H1 (cell line): ENCODE data around the gene CLEC14A. TPM values are rescaled to one million over a fixed set of nuclear protein-coding genes. Genes with fewer than 3 reads are reported as not detected.

Experiments used
- CTCF ChIA-PET: fragments of 300-600 bp; sonication (Branson Sonifier 250); formaldehyde crosslinking; loops from one replicate; lab custom pipeline; 2021; ENCODE audit not compliant: partially characterized antibody; lab: Charles Lee
- POLR2A ChIA-PET: fragments of 300-600 bp; sonication (Branson Sonifier 250); formaldehyde crosslinking; loops from one replicate; lab custom pipeline; 2021; ENCODE audit warnings: inconsistent platforms; ENCODE audit not compliant: partially characterized antibody; lab: Charles Lee
- DNase-seq, 2 experiments: peaks; one replicate each; pipeline versions ENCODE4 v3.0.0 to v3.0.0-alpha.2; 2010 to 2022; ENCODE audit warnings: low spot score in 2 of 2, low read depth in 1 of 2, mixed read lengths in 1 of 2
- FAIRE-seq: peaks from 2 replicates; lab custom pipeline; 2011; peaks lifted over from hg19 to GRCh38; lab: Jason Lieb, UNC
- H2AFZ ChIP-seq: 2 replicates; pipeline ENCODE4 v1.8.1; 2012; ENCODE audit warnings: low read length, inconsistent platforms
- H2AK5ac ChIP-seq: 2 replicates; pipeline ENCODE4 v1.6.1; 2013; ENCODE audit warnings: low read depth, low read length
- H2BK120ac ChIP-seq: replicated peaks from 2 replicates; pipeline ENCODE3; 2013; ENCODE audit warnings: low read depth, low read length, inconsistent platforms
- H2BK12ac ChIP-seq: 2 replicates; pipeline ENCODE4 v1.6.1; 2013; ENCODE audit warnings: low read depth, low read length
- H2BK15ac ChIP-seq: 2 replicates; pipeline ENCODE4 v1.6.1; 2013; ENCODE audit warnings: low read length
- H2BK20ac ChIP-seq: 2 replicates; pipeline ENCODE4 v1.6.1; 2013; ENCODE audit warnings: low read length
- H2BK5ac ChIP-seq: 2 replicates; pipeline ENCODE4 v1.6.1; 2013; ENCODE audit warnings: low read depth, low read length
- H3K14ac ChIP-seq: 2 replicates; pipeline ENCODE4 v1.6.1; 2013; ENCODE audit warnings: inconsistent platforms; ENCODE audit not compliant: insufficient read length
- H3K18ac ChIP-seq: 2 replicates; pipeline ENCODE4 v1.6.1; 2013; ENCODE audit warnings: low read length; ENCODE audit errors: extremely low read depth
- H3K23ac ChIP-seq: 2 replicates; pipeline ENCODE4 v1.6.1; 2013; ENCODE audit warnings: inconsistent platforms; ENCODE audit not compliant: insufficient read length
- H3K23me2 ChIP-seq: 2 replicates; pipeline ENCODE4 v1.6.1; 2013; ENCODE audit warnings: low read depth, low read length
- H3K27ac ChIP-seq: 2 replicates; pipeline ENCODE4 v1.6.1; 2011; ENCODE audit warnings: low read depth, low read length, inconsistent platforms
- H3K27me3 ChIP-seq, 4 experiments: replicated peaks in 1 of 4; 1 replicate in 1 of 4; 2 replicates in 3 of 4; pipeline versions ENCODE4 v1.6.1 to v1.8.1; 2011 to 2013; ENCODE audit warnings: low read length in 3 of 4, mild to moderate bottlenecking in 3 of 4, inconsistent platforms in 2 of 4, mixed read lengths in 2 of 4, moderate library complexity in 1 of 4; ENCODE audit not compliant: control insufficient read depth in 3 of 4, insufficient read depth in 3 of 4; ENCODE audit errors: extremely low read depth in 1 of 4
- H3K36me3 ChIP-seq, 4 experiments: 2 replicates each; pipeline versions ENCODE4 v1.6.1 to v1.8.1; 2011 to 2013; ENCODE audit warnings: mild to moderate bottlenecking in 4 of 4, low read length in 3 of 4, moderate library complexity in 2 of 4, control low read depth in 1 of 4, inconsistent platforms in 1 of 4; ENCODE audit not compliant: insufficient read depth in 4 of 4, control insufficient read depth in 2 of 4
- H3K4ac ChIP-seq: replicated peaks from 2 replicates; pipeline ENCODE3; 2013; ENCODE audit warnings: low read length, low read depth, mixed read lengths, inconsistent platforms; ENCODE audit not compliant: insufficient read length
- H3K4me1 ChIP-seq, 4 experiments: replicated peaks in 1 of 4; 1 replicate in 1 of 4; 2 replicates in 3 of 4; pipeline versions ENCODE4 v1.6.1 to v1.8.1; 2011 to 2013; ENCODE audit warnings: low read length in 3 of 4, inconsistent platforms in 2 of 4, mixed read lengths in 1 of 4; ENCODE audit not compliant: insufficient read depth in 4 of 4, control insufficient read depth in 3 of 4
- H3K4me2 ChIP-seq, 2 experiments: 2 replicates each; pipeline versions ENCODE4 v1.6.1 to v1.8.1; 2011 to 2013; ENCODE audit warnings: low read depth in 2 of 2, low read length in 2 of 2, control low read depth in 1 of 2, inconsistent platforms in 1 of 2, mild to moderate bottlenecking in 1 of 2; ENCODE audit not compliant: insufficient read depth in 1 of 2
- H3K4me3 ChIP-seq, 4 experiments: fragments of 200-600, 300-600 bp in 1 of 4; sonication (generic), shearing (Covaris generic), sonication (Bioruptor Twin) in 1 of 4; 2 replicates each; pipeline versions ENCODE4 v1.5.1 to v1.8.1; 2011 to 2016; ENCODE audit warnings: low read length in 4 of 4, low read depth in 3 of 4, control low read depth in 2 of 4, inconsistent platforms in 2 of 4, mild to moderate bottlenecking in 2 of 4, mixed read lengths in 1 of 4, moderate library complexity in 1 of 4; ENCODE audit not compliant: insufficient read depth in 2 of 4; ENCODE audit errors: extremely low read depth in 1 of 4
- H3K56ac ChIP-seq: replicated peaks from 2 replicates; pipeline ENCODE3; 2013; ENCODE audit warnings: low read depth, mild to moderate bottlenecking, mixed read lengths, low read length, inconsistent platforms; ENCODE audit not compliant: insufficient read length
- H3K79me1 ChIP-seq: 2 replicates; pipeline ENCODE4 v1.6.1; 2013; ENCODE audit warnings: low read depth, low read length, control low read depth
- H3K79me2 ChIP-seq, 2 experiments: 2 replicates each; pipeline versions ENCODE4 v1.6.1 to v1.8.1; 2012 to 2013; ENCODE audit warnings: low read length in 2 of 2, mild to moderate bottlenecking in 2 of 2, inconsistent platforms in 1 of 2; ENCODE audit not compliant: insufficient read depth in 2 of 2, control insufficient read depth in 1 of 2
- H3K9ac ChIP-seq, 4 experiments: replicated peaks in 1 of 4; 1 replicate in 1 of 4; 2 replicates in 3 of 4; pipeline versions ENCODE4 v1.6.1 to v1.8.1; 2011 to 2013; ENCODE audit warnings: low read depth in 3 of 4, low read length in 3 of 4, control low read depth in 2 of 4, mild to moderate bottlenecking in 2 of 4, moderate library complexity in 2 of 4, inconsistent platforms in 1 of 4; ENCODE audit errors: extremely low read depth in 1 of 4
- H3K9me3 ChIP-seq, 2 experiments: 2 replicates each; pipeline versions ENCODE4 v1.6.1 to v1.8.1; 2012 to 2013; ENCODE audit warnings: mild to moderate bottlenecking in 2 of 2, moderate library complexity in 2 of 2, control low read depth in 1 of 2, inconsistent platforms in 1 of 2, low read depth in 1 of 2, low read length in 1 of 2, mixed read lengths in 1 of 2; ENCODE audit not compliant: insufficient read depth in 2 of 2
- H4K20me1 ChIP-seq, 2 experiments: replicated peaks in 1 of 2; 2 replicates each; pipeline versions ENCODE3 to v1.8.1; 2011 to 2013; ENCODE audit warnings: inconsistent platforms in 2 of 2, low read length in 2 of 2, mild to moderate bottlenecking in 1 of 2; ENCODE audit not compliant: insufficient read depth in 2 of 2, control insufficient read depth in 1 of 2
- H4K5ac ChIP-seq: 2 replicates; pipeline ENCODE4 v1.6.1; 2013; ENCODE audit warnings: low read length, low read depth, mixed read lengths, inconsistent platforms; ENCODE audit not compliant: insufficient read length
- H4K8ac ChIP-seq: 2 replicates; pipeline ENCODE4 v1.8.0; 2013; ENCODE audit warnings: mild to moderate bottlenecking, moderate library complexity, low read length, inconsistent platforms; ENCODE audit not compliant: insufficient read depth; ENCODE audit errors: extremely low read depth
- H4K91ac ChIP-seq: replicated peaks from 2 replicates; pipeline ENCODE3; 2013; ENCODE audit warnings: low read length, mixed read lengths, inconsistent platforms; ENCODE audit not compliant: insufficient read length
- NANOG ChIP-seq: IDR thresholded peaks from 2 replicates; pipeline ENCODE4 v1.6.1; 2011; ENCODE audit warnings: low read length, low read depth, mild to moderate bottlenecking, inconsistent platforms; ENCODE audit not compliant: insufficient read depth, poor library complexity, severe bottlenecking
- SRF ChIP-seq: IDR thresholded peaks from 2 replicates; pipeline ENCODE4 v1.6.1; 2011; ENCODE audit warnings: mild to moderate bottlenecking, low read depth, low read length, moderate library complexity
- TAF1 ChIP-seq: IDR thresholded peaks from 2 replicates; pipeline ENCODE4 v1.6.1; 2011; ENCODE audit warnings: mild to moderate bottlenecking, low read depth, low read length
- polyA plus RNA-seq, 7 experiments: library from polyadenylated mRNA; depleted of rRNA in 3 of 7; stranded (reverse) in 5 of 7; unstranded in 2 of 7; fragments of >200 nt in 5 of 7; fragments of 200-250 nt in 2 of 7; gene quantifications; 1 replicate in 5 of 7; 2 replicates in 1 of 7; 4 replicates in 1 of 7; pipeline versions ENCODE4 v1.2.1 to v1.2.3, GENCODE V29; 2011 to 2013; ENCODE audit warnings: missing spikeins in 2 of 7, mixed read lengths in 2 of 7
- total RNA-seq: library from RNA; stranded (reverse); fragmentation: NEBNext Ultra II Directional; extraction: Animal tissue kit (Norgen Biotek cat#: 25700); gene quantifications from 2 replicates; pipeline ENCODE4 v1.2.1, GENCODE V29; 2021

Gene CLEC14A
- total and polyA plus RNA-seq, 2 of the 8 experiments (the other 6 are each of a cell fraction or from before 2014, with no cell fraction given): 0.09 to 0.13 TPM

DNA sequence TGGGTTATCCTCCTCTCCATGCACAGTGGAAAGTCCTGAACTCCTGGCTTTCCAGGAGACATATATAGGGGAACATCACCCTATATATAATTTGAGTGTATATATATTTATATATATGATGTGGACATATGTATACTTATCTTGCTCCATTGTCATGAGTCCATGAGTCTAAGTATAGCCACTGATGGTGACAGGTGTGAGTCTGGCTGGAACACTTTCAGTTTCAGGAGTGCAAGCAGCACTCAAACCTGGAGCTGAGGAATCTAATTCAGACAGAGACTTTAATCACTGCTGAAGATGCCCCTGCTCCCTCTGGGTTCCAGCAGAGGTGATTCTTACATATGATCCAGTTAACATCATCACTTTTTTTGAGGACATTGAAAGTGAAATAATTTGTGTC, 43.8 kb downstream of the CLEC14A start:
- Histone ChIP-seq H3K4me2 (peak overlapping the region in 1 of 2 experiments; percentile 85; a peak in 1 of 4 replicates), H4K8ac (no peak overlapping the region), H3K9ac (no peak overlapping the region), H4K20me1 (peaks cover 5% of the 10 kb centered on the region in 2 experiments), H3K27ac (no peak overlapping the region), H2BK120ac (no peak overlapping the region), H3K4me3 (no peak overlapping the region), H3K36me3 (peaks cover 0 to 5% (median 0%) of the 10 kb centered on the region in 4 experiments; a peak in 1 of 8 replicates), H3K18ac (no peak overlapping the region), H3K4me1 (peaks cover 3 to 20% (median 12%) of the 10 kb centered on the region in 4 experiments), H3K4ac (no peak overlapping the region), H2AFZ (no peak overlapping the region), H3K23me2 (peaks cover 12% of the 10 kb centered on the region), H3K27me3 (peaks cover 51 to 72% (median 65%) of the 10 kb centered on the region in 4 experiments), H3K23ac (no peak overlapping the region), H3K79me2 (no peaks in the 10 kb centered on the region), H3K14ac (no peak overlapping the region), H2AK5ac (no peak overlapping the region), H2BK5ac (no peak overlapping the region), H4K91ac (no peak overlapping the region), H3K79me1 (no peaks in the 10 kb centered on the region), H3K9me3 (peaks cover 0 to 10% of the 10 kb centered on the region in 2 experiments; a peak in 1 of 4 replicates), H4K5ac (no peak overlapping the region), H2BK20ac (no peak overlapping the region), H2BK12ac (no peak overlapping the region), H2BK15ac (no peak overlapping the region), H3K56ac (no peak overlapping the region)
- POLR2A ChIA-PET: interaction anchor here (1.2 to 8.9 kb wide), 2 partner anchors 8 to 13 kb away, joined by 5 to 70 read pairs; no protein-coding TSS in a partner anchor
- CTCF ChIA-PET: interaction anchor here (2.6 kb wide), 1 partner anchor 309 kb away, joined by 8 read pairs; no protein-coding TSS in a partner anchor
- FAIRE-seq (no peak), DNase-seq (no peak)
- TF ChIP-seq NANOG (no peak), TAF1 (no peak), SRF (no peak)
